Activated CD8-positive, alpha-beta memory T cell treated with anti-CD3 and anti-CD28 coated beads for 4 hours (primary cell): ENCODE results near the gene SS18L1.

ENCODE experiments used
- DNase-seq, 2 donors: peaks; one replicate each; pipeline ENCODE4 v3.0.0-alpha.2; 2020; ENCODE audit warnings: low read depth in 2 of 2

The SS18L1 gene

DNA sequence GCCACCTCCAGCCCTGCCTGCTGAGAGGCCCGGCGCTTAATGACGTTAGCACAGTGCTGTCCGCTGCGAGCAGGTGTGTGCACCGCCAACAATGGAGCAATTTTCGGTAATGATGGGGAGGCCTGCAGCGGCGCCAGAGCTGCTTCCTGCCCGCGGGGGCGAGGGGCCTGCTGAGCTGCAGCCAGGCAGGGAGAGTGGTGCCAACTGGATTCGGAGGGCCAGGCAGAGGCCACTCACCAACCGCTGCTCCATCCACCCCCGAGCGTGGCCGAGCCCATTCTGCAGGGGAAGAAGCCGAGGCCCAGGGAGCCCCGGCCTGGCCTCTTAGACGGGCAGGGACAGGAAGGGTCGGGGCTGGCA, 66.9 kb downstream of the SS18L1 start:
- no peak for DNase-seq

DNA sequence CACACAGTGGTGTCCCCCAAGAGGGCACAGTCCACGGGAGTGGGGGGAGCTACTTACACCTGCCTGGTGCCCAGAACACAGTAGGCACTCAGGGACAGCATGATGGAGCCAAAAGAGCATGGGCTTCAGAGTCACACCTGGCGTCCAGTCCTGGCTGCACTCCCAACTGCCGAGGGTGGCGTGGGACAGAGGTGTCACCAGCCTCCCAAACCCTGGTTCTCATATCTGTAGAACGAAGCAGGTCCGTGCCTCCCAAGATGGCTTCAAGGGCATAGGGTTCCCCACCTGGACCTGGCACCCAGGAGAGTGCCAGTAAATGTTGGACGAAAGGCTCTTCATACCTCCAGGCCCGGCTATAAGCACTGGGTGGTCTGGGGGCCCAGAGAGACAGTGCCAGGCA, 67.6 kb downstream of the SS18L1 start:
- DNase-seq: no peak

- no peak for DNase-seq
These were observed 68.3 kb downstream of the SS18L1 start for GRCh38 chr20:62211769-62212288.

DNA sequence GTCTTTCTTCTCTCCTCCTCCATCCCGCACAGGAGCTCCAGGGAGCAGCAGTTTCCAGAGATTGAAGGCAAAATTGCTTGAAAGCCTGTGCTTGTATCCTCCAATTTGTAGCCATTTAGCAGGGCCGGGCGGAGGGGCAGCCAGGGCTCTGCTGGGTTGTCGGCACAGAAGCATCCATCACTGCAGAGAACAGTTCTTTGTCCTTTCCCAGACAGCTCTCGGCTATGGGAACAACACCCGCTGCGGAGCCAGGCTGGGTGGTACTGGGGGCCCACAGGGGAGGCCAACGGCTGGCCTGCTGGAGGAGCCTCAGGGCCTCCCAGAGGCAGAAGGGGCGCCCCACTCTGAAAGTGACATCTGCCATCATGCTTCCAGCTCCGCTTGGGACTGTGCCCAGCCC, 68.7 kb downstream of the SS18L1 start:
- no peak for DNase-seq

DNA sequence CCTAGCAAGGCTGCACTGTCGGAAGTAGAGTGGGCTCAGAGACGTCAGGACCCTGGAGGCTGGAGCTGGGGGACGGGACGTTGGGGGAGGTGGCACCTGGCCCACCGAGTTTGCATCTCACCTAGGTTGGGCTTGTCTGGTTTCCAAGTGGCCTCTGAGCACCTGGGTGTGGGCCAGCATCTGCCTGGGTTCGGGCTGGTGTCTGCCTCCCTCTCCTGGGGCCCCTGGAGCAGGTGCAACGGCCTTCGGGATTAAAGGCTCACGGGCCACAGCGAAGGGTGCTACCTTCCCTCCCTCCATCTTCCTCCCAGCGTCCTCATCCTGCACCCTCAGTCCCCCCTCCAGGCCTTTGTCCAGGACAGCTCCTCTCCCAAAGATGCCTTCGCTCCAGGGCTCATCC, 70.5 kb downstream of the SS18L1 start:
- no peak for DNase-seq

DNA sequence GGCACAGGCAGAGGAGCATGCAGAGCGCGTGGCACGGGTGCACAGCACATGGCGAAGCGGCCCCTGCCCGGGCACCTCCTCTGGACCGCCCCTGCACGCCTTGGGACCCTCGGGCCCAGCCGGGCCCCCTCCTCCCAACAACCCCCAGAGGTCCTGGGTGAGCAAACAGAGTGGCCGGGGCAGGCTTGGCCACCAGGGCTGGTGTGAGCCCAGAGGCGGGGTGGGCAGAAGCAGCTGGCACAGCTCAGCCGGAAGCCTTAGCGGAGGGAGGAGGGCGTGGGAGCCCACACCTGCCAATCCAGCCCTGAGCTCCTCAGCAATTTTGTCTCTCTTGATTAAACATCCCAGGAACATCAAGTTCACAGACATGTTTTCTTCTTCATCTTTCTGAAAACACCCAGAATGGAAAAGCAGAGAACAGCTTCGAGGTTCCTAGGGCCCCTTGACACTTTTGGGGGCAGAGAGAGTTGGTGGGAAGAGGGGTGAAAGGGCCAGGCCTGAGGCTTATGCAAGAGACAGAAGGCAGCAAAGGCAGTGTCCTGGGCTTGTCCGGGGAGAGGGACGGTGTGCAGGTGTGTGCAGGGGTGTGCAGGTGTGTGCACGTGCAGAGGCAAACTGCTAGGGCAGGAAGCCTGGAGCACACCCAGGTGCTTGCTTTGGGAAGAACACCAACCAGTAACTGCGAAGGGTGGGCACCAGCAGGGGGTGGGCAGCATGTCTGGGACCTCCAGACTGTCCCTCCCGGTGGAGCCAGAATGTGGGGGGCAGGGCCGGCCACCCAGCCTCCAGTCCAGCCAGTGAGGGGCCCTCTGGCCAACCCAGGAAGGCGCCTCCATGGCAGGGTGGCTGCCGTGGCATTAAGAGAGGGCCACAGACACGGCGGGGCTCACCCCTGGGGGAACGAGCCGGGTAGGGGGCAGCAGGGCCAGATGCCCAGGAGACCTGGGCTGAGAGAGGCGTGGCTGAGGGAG, 71.7 kb downstream of the SS18L1 start:
- DNase-seq: no peak

- DNase-seq: no peak
These were observed 72.5 kb downstream of the SS18L1 start for GRCh38 chr20:62215991-62216635.

- DNase-seq: no peak
These were observed 73.3 kb downstream of the SS18L1 start for GRCh38 chr20:62216636-62217566.

DNA sequence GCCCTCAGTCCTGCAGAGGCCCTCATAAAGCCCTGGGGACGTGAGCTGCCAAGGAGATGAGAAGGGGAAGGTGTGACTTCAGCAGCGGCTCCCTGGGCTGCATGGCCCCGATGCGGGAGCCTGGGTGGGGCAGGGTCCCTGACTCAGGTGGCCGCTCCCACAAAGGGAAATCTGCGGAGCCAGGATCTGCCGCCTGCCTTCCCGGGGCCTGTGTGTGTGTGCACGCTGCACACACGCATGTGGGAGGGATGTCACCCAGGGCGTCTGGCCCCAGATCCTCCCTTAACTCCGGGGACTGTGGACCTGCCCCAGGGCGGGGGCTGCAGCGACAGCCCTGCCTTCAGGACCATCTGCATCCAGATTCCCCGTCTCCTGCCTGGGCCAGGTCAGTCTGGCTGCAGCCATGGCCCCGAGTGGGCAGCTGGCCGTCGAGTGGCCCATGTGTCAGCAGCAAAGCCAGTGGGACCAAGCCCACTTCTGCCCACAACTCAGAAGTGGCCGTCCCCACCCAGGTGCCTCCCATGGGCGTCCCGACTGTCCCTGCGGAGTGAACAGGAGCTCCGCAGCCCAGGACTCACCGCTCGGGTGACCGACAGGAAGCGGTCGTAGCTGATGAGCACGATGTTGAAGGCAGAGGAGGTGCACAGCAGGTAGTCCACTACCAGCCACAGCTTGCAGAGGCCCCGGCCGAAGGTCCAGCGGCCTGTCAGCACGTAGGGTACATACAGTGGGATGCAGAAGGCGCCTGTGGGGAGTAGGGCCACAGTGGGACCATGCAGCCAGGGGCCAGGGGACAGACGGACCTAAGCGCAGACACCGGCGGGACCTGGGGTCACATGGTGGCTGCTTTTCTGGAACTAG, 74.6 kb downstream of the SS18L1 start:
- no peak for DNase-seq

DNA sequence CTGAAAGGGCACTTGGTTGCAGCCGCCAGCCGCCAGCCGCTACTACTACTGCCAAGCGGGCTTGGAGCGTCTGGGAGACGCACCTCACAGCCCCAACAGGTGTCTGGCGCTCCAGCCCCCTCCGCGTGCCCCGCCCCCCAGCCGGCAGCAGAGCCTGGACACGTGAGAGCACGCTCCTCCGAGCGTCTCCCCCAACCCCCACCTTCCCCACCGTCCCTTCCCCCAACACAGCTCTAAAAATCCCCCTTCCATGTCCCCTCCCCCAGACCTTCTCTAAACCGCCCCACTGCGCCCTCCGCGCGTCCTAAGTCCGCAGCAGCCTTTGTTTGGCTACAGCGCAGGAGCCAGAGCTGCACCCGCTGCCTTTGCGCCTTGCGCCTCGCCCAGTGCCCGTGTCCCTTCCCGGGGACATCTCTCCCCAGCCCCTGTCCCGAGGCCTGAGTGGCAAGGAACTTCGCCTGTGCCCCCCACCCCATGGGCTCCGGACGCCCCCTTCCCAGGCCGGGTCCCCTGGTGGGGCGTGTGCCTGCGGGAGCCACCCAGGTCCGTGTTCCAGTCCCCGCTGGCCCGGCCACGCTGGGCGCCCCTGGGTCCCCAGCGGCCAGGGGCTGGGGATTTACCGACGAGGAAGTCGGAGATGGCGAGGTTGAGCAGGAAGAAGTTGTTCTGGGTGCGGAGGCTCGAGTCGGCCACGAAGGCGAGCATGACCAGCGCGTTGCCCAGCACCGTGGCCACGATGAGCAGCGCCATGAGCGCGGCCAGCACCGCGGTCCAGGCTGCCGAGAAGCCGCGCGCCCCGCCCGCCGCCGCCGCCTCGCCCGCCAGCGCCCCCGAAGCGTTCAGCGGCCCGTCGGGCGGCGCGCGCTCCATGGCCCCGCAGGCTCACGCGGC, 75.8 kb downstream of the SS18L1 start:
- no peak for DNase-seq

DNA sequence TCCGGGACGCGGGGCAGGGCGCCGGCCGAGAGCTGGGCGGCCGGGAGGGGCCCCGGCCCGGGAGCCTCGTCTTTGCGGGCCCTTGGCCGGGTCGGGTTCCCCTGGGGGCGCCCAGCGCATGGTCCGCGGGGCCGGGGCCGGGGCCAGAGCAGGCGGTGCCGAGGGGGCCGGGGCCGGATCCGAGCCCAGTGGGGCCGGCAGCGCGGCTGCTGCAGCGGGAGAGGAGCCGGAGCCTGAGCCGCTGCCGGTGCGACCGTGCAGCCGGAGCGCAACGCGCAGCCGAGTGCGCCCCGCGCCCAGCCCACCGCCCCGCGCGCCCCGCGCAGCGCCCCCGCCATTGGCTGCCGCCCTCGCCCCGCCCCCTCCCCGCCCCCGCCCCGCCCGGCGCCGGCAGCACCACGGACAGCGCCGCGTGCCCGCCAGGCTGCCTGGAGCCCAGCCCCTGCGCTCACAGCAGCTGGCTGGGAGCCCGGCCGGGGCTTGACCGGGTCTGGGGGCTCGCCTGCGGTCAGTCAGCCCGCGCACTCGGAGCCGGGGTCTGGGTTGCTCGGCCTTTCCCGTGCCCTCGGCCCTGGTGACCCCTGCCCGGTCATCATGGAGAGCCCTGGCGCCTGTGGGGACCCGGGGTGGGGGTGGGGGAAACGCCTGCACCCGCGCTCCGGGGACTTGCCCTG, 76.6 kb downstream of the SS18L1 start, which contains the start of gene HRH3:
Gene HRH3, minus strand, starts transcription at position 287 of the 674 bp plus-strand sequence. CDS start 308 bp downstream, outside the sequence.
- DNase-seq: no peak

DNA sequence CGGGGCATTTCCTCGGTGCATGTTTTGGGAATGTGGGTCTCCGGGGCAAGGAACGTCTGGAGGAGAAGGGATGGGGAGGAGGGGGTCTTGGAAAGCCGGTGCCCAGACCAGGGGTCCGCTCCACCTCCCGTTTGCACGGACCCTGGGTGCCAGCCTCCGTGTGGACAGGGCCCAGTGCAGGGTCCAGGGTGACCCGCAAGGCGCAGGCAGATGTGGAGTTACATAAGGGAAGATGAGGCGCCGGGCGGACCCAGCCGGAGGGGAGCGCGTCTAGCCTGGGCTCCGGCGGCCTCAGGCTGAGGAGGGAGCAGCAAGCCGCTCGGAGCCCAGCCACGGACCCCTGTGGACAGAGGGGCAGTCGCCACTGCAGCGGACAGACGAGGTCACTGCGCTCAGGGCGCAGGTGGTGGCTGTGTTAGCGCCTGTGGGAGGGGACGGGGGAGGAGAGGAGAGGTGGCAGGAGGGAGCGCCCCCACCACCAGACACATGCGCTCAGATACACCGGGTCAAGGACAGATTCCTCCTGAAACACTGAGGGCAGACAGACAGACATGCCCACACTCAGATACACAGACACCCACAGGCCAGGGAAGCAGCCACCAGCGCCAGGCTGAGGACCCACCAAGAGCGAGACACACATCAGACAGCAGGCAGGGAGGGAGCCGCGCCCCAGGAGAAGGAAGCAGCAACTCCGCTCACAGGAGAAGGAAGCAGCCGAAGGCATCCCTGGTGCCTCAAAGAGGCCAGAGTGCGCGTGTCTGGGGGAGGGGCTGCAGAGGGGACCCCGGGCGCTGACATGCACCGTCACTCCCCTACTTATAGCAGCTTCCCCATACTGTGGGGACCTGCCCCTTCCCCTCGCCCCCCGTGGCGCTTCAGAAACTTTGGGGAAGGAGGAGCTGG, 77.3 kb downstream of the SS18L1 start:
- DNase-seq: no peak

DNA sequence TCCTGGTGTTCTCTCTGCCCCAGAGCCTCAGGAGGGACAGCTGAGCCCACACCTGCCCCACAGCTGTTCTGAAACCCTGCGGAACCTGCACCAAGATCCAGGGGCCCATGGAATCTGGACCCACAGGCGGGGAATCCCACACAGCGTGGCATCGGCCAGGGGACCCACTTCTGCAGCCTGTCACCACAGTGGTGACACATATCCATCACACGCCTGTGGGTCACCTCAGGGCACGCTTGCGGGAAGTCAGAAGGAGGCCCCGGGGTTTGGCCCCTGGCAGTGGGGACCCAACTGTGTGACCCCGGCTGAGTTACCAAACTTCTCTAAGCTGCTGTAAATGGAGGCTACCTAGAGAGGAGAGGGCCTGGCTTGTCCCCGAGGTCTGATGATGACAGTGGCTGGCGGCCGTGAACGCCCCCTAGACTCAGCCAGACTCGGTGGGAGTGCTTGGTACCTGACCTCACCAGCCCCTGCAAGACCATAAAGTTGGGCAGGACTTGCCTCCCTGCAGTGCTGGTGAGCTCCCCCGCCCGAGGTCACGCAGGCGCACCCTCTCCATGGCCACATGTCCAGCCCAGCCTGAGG, 78.8 kb downstream of the SS18L1 start:
- no peak for DNase-seq

DNA sequence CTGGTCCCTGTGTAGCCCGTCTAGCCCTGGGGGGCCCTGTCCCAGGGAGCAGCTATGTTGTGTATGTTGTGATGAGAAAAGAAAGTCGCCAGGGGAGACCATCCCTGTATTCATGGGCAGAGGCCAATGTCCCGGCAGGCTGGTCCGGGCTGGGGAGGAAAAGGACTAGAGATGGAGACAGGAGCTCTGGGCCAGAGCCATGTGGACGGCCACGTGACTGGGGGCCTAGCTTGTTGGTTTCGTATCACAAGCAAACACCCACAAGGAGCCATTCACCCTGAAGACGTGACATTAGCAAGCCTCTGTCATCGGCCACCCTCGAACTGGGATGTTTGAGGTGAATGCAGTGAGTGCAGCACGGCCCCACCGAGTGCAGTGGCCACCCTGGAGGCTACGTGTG, 79.4 kb downstream of the SS18L1 start:
- no peak for DNase-seq

DNA sequence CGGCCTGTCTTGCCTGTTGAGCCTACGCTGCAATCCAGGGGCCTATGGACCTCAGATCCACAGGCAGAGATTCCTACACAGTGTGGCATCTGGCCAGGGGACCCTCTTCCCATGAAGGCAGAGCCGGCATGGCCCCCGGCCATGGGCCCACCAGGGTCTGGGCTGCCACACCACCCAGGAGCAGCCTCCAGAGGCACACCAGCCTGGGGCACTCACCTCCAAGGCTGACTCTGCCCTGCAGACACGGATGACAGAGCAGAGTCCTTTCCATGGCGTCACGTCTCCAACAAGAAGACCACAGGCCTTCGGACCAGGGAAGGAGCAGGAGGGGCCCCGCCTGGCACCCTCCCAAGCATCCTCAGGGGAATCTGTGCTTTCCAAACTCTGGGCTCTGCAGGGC, 80.0 kb downstream of the SS18L1 start:
- no peak for DNase-seq

DNA sequence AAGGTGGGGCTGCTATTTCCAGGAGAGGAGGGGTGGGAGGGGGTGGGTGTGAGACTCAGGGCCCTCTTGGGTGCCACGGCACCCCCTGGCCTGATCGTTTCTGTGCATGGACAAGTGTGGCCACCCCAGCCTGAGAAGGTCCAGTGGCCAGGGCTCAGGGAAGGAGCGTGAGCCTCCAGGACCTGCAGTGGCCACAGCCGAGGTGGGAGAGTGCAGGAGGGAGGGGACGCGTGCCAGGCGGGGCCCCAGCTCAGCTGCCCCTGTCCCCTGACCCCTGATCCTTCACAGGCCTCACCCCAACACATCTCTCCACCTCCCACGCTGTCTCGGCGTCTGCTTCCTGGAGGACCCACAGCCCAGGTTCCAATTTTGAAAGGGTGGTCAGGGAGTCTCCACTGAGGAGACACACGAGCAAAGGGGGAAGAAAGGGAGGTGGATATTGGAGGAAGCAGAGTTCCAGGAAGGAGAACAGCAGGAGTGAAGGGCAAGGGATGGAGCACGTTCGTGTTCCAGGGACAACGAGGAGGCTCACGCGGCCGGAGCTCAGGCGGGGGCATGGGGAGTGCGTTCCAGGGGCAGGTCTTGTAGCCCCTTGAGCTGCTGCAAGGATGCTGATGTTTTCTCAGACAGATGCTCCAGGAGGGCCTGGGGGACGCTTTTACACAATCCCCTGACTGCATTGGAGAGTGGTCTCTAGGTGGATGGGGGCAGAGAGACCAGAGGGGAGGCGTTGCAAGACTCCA, 80.7 kb downstream of the SS18L1 start:
- DNase-seq: no peak

DNA sequence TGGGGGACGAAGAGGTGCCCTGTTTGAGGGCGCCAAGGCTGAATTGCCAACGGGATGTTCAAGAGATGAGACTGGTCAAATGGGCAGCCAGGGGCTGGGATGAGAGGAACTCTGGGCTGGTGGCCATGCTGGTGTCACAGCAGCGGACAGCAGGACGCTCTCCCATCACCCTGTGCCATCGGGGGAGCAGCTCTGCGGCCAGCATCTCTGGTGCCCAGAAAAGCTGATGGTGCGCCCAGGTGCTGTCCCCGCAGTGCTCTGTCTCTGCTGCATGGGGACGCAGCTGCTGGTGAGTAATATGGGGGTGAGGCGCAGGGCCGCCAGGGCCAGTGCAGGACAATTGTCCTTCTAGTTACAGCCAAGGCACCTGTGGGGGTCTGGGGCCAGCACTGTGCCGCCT, 81.5 kb downstream of the SS18L1 start:
- DNase-seq: no peak
